ENCODE results near the gene TOPBP1.
A peak's percentile ranks its signal among the peaks of the same experiment; 100 is the strongest.
"Not testable (repeated sequence)": the region's sequence is repeated elsewhere in the genome, so short reads cannot be mapped to it uniquely, and the experiment has no call there.

The TOPBP1 gene
- 88.7 reads per million, percentile 80 among the genes with 10 or more reads in this experiment for total RNA-seq

GRCh38 chr3:133661454-133662277 lies at the start of gene TOPBP1:
Gene TOPBP1 (minus strand): TSS chr3:133661941. CDS start chr3:133661127, 814 bp downstream.
- DNase-seq: peak; percentile 82

- DNase-seq: no peak
These were observed 49.3 kb upstream of the TOPBP1 start for GRCh38 chr3:133711013-133711412.

- no peak for DNase-seq
These were observed 47.5 kb upstream of the TOPBP1 start for GRCh38 chr3:133709139-133709750.

- no peak for DNase-seq
These were observed 44.3 kb upstream of the TOPBP1 start for GRCh38 chr3:133706033-133706432.

- DNase-seq: no peak
These were observed 42.2 kb upstream of the TOPBP1 start for GRCh38 chr3:133703915-133704314.

GRCh38 chr3:133701435-133702358 lies 40.0 kb upstream of the TOPBP1 start:
- no peak for DNase-seq

- no peak for DNase-seq
These were observed 38.6 kb upstream of the TOPBP1 start for GRCh38 chr3:133700351-133700750.

GRCh38 chr3:133699903-133700302 lies 38.2 kb upstream of the TOPBP1 start:
- no peak for DNase-seq

GRCh38 chr3:133699467-133699866 lies 37.7 kb upstream of the TOPBP1 start:
- no peak for DNase-seq

- no peak for DNase-seq
These were observed 36.2 kb upstream of the TOPBP1 start for GRCh38 chr3:133697960-133698359.

- DNase-seq: no peak
These were observed 33.9 kb upstream of the TOPBP1 start for GRCh38 chr3:133695560-133696171.

- DNase-seq: no peak
These were observed 32.8 kb upstream of the TOPBP1 start for GRCh38 chr3:133694288-133695268.

GRCh38 chr3:133693821-133694220 lies 32.1 kb upstream of the TOPBP1 start:
- DNase-seq: no peak

GRCh38 chr3:133692759-133693158 lies 31.0 kb upstream of the TOPBP1 start:
- no peak for DNase-seq

- no peak for DNase-seq
These were observed 29.7 kb upstream of the TOPBP1 start for GRCh38 chr3:133691273-133692107.

- not testable (repeated sequence) for DNase-seq
These were observed 16.3 kb upstream of the TOPBP1 start for GRCh38 chr3:133677993-133678392.

GRCh38 chr3:133676336-133677118 lies 14.8 kb upstream of the TOPBP1 start:
- DNase-seq: no peak

GRCh38 chr3:133675631-133676335 lies 14.0 kb upstream of the TOPBP1 start:
- DNase-seq: no peak
